Thyroid gland (tissue), 4 donors: ENCODE results near the gene ACSL3. TPM values are rescaled to one million over a fixed set of nuclear protein-coding genes. Genes with fewer than 3 reads are reported as not detected.

ENCODE experiments used
- DNase-seq, 2 donors: peaks; one replicate each; pipeline ENCODE4 v3.0.0-alpha.2; 2019
- H3K27ac ChIP-seq, 3 donors: fragments of 200-600 bp; sonication (generic); 1 replicate in 2 of 3; 2 replicates in 1 of 3; pipeline ENCODE4 v1.5.1; 2016 to 2019; ENCODE audit warnings: mild to moderate bottlenecking in 1 of 3, moderate library complexity in 1 of 3
- H3K27me3 ChIP-seq: fragments of 200-600 bp; sonication (generic); one replicate; pipeline ENCODE4 v1.5.1; 2019
- H3K36me3 ChIP-seq, 2 donors: fragments of 200-600 bp; sonication (generic); one replicate each; pipeline ENCODE4 v1.5.1; 2016 to 2019
- H3K4me1 ChIP-seq, 2 donors: fragments of 200-600 bp; sonication (generic); one replicate each; pipeline ENCODE4 v1.5.1; 2017 to 2019
- H3K4me3 ChIP-seq, 3 donors: fragments of 200-600 bp; sonication (generic); replicated peaks in 1 of 3; 1 replicate in 2 of 3; 2 replicates in 1 of 3; pipeline ENCODE4 v1.5.1; 2016; ENCODE audit warnings: mild to moderate bottlenecking in 1 of 3
- H3K9me3 ChIP-seq: fragments of 200-600 bp; sonication (generic); one replicate; pipeline ENCODE4 v1.5.1; 2017
- POLR2A ChIP-seq, 2 donors: fragments of 450-650 bp; IDR thresholded peaks; one replicate each; pipeline ENCODE4 v1.6.1; 2017; ENCODE audit warnings: antibody characterized with exemption in 2 of 2, mild to moderate bottlenecking in 2 of 2, moderate library complexity in 1 of 2
- WGBS, 2 donors: methylation state at CpG; one replicate each; pipeline ENCODE4 v1.1.5; 2017; 5-methylcytosine and 5-hydroxymethylcytosine counted together
- intact Hi-C: fragments of 100-400 bp; cut with DNase I; formaldehyde crosslinking; loops from one replicate; pipeline ENCODE4 v1.15.1; 2023
- total RNA-seq, 4 donors: library from RNA; depleted of rRNA; stranded (reverse); fragments of >200 nt; gene quantifications; one replicate each; pipeline ENCODE4 v1.2.3, GENCODE V29; 2016
- TF ChIP-seq, protein P1 (sequence below), 6 experiments: fragments of 200-600 bp in 3 of 6; fragments of 450-650 bp in 3 of 6; sonication (generic) in 3 of 6; IDR thresholded peaks; one replicate each; pipeline ENCODE4 v1.5.1; 2016 to 2019; ENCODE audit warnings: antibody characterized with exemption in 6 of 6, mild to moderate bottlenecking in 2 of 6, inconsistent platforms in 1 of 6, moderate library complexity in 1 of 6

ACSL3 gene
- total RNA-seq, 4 donors from 2014 or later, result 62.0 to 85.8 (median 76.6) TPM

GRCh38 chr2:222926915-222927314, 66.1 kb downstream of the ACSL3 start:
- H3K4me1 ChIP-seq, result peaks cover 4 to 5% of the 10 kb centered on the region in 2 donors
- no peak for DNase-seq
- no peak for TF ChIP-seq POLR2A (IDR thresholded peaks at IDR 0.05)
- TF ChIP-seq, protein P1, sequence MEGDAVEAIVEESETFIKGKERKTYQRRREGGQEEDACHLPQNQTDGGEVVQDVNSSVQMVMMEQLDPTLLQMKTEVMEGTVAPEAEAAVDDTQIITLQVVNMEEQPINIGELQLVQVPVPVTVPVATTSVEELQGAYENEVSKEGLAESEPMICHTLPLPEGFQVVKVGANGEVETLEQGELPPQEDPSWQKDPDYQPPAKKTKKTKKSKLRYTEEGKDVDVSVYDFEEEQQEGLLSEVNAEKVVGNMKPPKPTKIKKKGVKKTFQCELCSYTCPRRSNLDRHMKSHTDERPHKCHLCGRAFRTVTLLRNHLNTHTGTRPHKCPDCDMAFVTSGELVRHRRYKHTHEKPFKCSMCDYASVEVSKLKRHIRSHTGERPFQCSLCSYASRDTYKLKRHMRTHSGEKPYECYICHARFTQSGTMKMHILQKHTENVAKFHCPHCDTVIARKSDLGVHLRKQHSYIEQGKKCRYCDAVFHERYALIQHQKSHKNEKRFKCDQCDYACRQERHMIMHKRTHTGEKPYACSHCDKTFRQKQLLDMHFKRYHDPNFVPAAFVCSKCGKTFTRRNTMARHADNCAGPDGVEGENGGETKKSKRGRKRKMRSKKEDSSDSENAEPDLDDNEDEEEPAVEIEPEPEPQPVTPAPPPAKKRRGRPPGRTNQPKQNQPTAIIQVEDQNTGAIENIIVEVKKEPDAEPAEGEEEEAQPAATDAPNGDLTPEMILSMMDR (IDR thresholded peaks at IDR 0.05), result no peak
- intact Hi-C loops, result no loop called here
- H3K9me3 ChIP-seq, result no peaks in the 10 kb centered on the region
- WGBS, 2 donors, result 96 to 99% methylated on average over 9 of the region's 9 CpGs
- H3K27me3 ChIP-seq, result no peaks in the 10 kb centered on the region
- no peak overlapping the region for H3K4me3 ChIP-seq
- peaks cover 13 to 24% of the 10 kb centered on the region in 2 donors for H3K36me3 ChIP-seq
- no peak overlapping the region for H3K27ac ChIP-seq

- Histone ChIP-seq H3K36me3 (peaks cover 15 to 26% of the 10 kb centered on the region in 2 donors), H3K27ac (no peak overlapping the region), H3K4me3 (no peak overlapping the region), H3K9me3 (no peaks in the 10 kb centered on the region), H3K4me1 (peaks cover 4 to 5% of the 10 kb centered on the region in 2 donors), H3K27me3 (no peaks in the 10 kb centered on the region)
- intact Hi-C loops, result no loop called here
- WGBS, 2 donors, result 90 to 91% methylated on average over 5 of the region's 5 CpGs
- no peak for DNase-seq
- TF ChIP-seq, protein P1 (IDR thresholded peaks at IDR 0.05), result no peak
- TF ChIP-seq POLR2A (IDR thresholded peaks at IDR 0.05), result no peak
Measured at GRCh38 chr2:222927600-222927999, 66.8 kb downstream of the ACSL3 start.

GRCh38 chr2:222928335-222928734, 67.5 kb downstream of the ACSL3 start:
- DNase-seq, result no peak
- TF ChIP-seq, protein P1 (IDR thresholded peaks at IDR 0.05), result no peak
- TF ChIP-seq POLR2A (IDR thresholded peaks at IDR 0.05), result no peak
- no peaks in the 10 kb centered on the region for H3K9me3 ChIP-seq
- no peak overlapping the region for H3K4me3 ChIP-seq
- H3K36me3 ChIP-seq, result peaks cover 16 to 30% of the 10 kb centered on the region in 2 donors
- intact Hi-C loops, result no loop called here
- H3K4me1 ChIP-seq, result peaks cover 4 to 5% of the 10 kb centered on the region in 2 donors
- 96 to 97% methylated on average over 6 of the region's 6 CpGs for WGBS, 2 donors
- H3K27ac ChIP-seq, result no peak overlapping the region
- no peaks in the 10 kb centered on the region for H3K27me3 ChIP-seq

DNA sequence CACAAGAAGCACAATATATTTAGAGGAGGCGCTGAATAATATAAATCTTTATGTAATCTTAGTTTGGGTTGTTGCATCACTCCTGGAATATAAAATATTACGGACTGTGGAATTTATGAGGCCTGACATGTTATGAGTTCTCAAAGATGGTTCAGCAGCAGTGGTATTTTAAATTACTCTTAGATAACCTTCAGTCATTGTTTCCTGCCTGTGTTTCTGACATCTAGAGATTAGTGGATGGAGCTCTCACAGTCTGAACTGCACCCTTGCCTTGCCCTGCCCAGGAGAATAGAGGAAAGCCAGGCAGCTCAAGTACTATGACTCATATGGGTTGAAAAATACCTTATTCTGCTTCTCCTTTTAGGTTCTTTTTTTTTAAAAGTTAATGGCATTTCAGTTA, 70.0 kb downstream of the ACSL3 start:
- Histone ChIP-seq H3K4me1 (peaks cover 0 to 4% of the 10 kb centered on the region in 2 donors), H3K27ac (no peak overlapping the region), H3K36me3 (peaks cover 26 to 36% of the 10 kb centered on the region in 2 donors), H3K27me3 (no peaks in the 10 kb centered on the region), H3K9me3 (no peaks in the 10 kb centered on the region), H3K4me3 (no peak overlapping the region)
- no peak for DNase-seq
- TF ChIP-seq POLR2A (IDR thresholded peaks at IDR 0.05), result no peak
- TF ChIP-seq, protein P1 (IDR thresholded peaks at IDR 0.05), result no peak
- intact Hi-C loops, result no loop called here
- 97 to 98% methylated on average over 2 of the region's 2 CpGs for WGBS, 2 donors

- H3K27ac ChIP-seq, result no peak overlapping the region
- intact Hi-C loops, result no loop called here
- 98% methylated on average over 4 of the region's 4 CpGs for WGBS, 2 donors
- no peaks in the 10 kb centered on the region for H3K9me3 ChIP-seq
- no peaks in the 10 kb centered on the region for H3K27me3 ChIP-seq
- H3K36me3 ChIP-seq, result peaks cover 27 to 39% of the 10 kb centered on the region in 2 donors
- no peak overlapping the region for H3K4me3 ChIP-seq
- TF ChIP-seq, protein P1 (IDR thresholded peaks at IDR 0.05), result no peak
- no peak for TF ChIP-seq POLR2A (IDR thresholded peaks at IDR 0.05)
- no peak for DNase-seq
- no peaks in the 10 kb centered on the region for H3K4me1 ChIP-seq
Measured at GRCh38 chr2:222931659-222932058, 70.8 kb downstream of the ACSL3 start.
